ENCODE results near the gene AKT3.

Gene AKT3

DNA sequence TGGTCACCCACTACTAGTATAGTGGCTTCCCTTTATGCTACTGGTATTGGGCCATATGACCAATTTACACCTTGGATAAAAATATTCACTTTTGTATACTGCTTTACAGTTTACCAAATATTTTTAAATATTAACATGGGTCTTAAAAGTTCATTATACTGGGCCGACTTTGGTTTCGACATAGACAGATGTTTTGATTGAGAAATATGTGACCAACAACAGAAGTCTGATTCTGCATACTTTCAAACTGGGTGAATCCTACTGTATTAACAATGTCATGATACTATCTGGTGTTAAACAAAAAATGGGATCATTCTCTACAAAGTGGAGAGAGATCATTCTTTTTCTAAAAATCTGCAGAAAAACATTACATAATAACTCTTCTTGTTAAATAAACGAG is 134.8 kb downstream of the AKT3 start:
- Histone ChIP-seq H3K4me3 (ENCODE audit: low read length) (no peak overlapping the region), H3K4me1 (ENCODE audit: control insufficient read depth, low read length) (no peaks in the 10 kb centered on the region), H3K4me2 (ENCODE audit: low read length) (no peak overlapping the region), H3K36me3 (ENCODE audit: control insufficient read depth, low read length) (no peaks in the 10 kb centered on the region), H4K20me1 (ENCODE audit: control insufficient read depth, insufficient read depth, low read depth, low read length) (no peaks in the 10 kb centered on the region), H3K9me2 (replicated peaks; ENCODE audit: control insufficient read depth, low read length) (no peaks in the 10 kb centered on the region), H3F3A (ENCODE audit: control insufficient read depth, insufficient read depth) (no peaks in the 10 kb centered on the region), H3K79me2 (ENCODE audit: control insufficient read depth, low read length) (no peaks in the 10 kb centered on the region), H3K27me3 (ENCODE audit: control insufficient read depth, low read length) (peaks cover 3% of the 10 kb centered on the region; the same call in 1 of the 2 replicates), H3K27ac (ENCODE audit: low read depth, low read length) (no peak overlapping the region), H3K9me3 (ENCODE audit: control insufficient read depth, insufficient read depth, low read length) (no peaks in the 10 kb centered on the region)
- TF ChIP-seq, protein P1, sequence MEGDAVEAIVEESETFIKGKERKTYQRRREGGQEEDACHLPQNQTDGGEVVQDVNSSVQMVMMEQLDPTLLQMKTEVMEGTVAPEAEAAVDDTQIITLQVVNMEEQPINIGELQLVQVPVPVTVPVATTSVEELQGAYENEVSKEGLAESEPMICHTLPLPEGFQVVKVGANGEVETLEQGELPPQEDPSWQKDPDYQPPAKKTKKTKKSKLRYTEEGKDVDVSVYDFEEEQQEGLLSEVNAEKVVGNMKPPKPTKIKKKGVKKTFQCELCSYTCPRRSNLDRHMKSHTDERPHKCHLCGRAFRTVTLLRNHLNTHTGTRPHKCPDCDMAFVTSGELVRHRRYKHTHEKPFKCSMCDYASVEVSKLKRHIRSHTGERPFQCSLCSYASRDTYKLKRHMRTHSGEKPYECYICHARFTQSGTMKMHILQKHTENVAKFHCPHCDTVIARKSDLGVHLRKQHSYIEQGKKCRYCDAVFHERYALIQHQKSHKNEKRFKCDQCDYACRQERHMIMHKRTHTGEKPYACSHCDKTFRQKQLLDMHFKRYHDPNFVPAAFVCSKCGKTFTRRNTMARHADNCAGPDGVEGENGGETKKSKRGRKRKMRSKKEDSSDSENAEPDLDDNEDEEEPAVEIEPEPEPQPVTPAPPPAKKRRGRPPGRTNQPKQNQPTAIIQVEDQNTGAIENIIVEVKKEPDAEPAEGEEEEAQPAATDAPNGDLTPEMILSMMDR (IDR thresholded peaks at IDR 0.05; ENCODE audit: low read depth, low read length, poor library complexity, severe bottlenecking) = no peak
- no peak for TF ChIP-seq EZH2phosphoT487 (IDR thresholded peaks at IDR 0.05; ENCODE audit: borderline replicate concordance, low read length)

DNA sequence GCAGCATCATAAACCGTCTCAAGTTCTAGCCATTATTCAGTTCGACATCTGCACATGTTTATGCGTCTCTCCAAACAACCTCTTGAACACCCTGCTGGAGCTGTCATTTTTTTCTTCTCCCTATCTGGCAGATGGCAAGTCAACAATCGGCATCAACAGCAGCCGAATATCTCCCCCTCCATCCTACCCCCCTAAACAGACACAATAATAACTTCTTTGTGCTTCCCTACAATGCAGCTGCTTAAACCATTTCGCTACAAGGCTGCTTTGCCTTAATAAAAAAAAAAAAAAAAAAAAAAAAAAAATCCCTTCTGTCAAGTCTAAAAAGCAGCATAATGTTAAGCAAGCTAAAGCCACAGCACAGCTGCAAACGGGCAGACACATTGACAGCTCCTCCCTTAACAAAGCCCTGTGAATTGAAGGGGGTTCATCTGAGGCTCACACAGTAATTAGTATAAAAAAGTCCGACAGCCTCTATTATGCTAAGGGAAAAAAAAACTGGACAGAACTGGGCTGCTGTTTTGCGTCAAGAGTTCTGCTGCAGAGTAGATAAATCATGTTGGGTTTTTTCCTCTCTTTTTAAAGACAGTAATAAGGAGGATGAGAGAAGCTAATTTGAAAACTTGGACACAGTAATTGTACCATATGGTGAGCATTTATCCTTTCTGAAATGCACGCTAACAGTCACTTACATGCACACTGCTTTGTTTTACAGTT is 136.4 kb downstream of the AKT3 start:
- no peak for TF ChIP-seq EZH2phosphoT487 (IDR thresholded peaks at IDR 0.05; ENCODE audit: borderline replicate concordance, low read length)
- TF ChIP-seq, protein P1 (IDR thresholded peaks at IDR 0.05; ENCODE audit: low read depth, low read length, poor library complexity, severe bottlenecking) = no peak
- Histone ChIP-seq H3K36me3 (ENCODE audit: control insufficient read depth, low read length) (no peaks in the 10 kb centered on the region), H3K4me2 (ENCODE audit: low read length) (no peak overlapping the region), H3K9me3 (ENCODE audit: control insufficient read depth, insufficient read depth, low read length) (no peaks in the 10 kb centered on the region), H3K27ac (ENCODE audit: low read depth, low read length) (no peak overlapping the region), H4K20me1 (ENCODE audit: control insufficient read depth, insufficient read depth, low read depth, low read length) (no peaks in the 10 kb centered on the region), H3F3A (ENCODE audit: control insufficient read depth, insufficient read depth) (no peaks in the 10 kb centered on the region), H3K27me3 (ENCODE audit: control insufficient read depth, low read length) (no peaks in the 10 kb centered on the region), H3K4me1 (ENCODE audit: control insufficient read depth, low read length) (no peaks in the 10 kb centered on the region), H3K4me3 (ENCODE audit: low read length) (no peak overlapping the region), H3K9me2 (replicated peaks; ENCODE audit: control insufficient read depth, low read length) (no peaks in the 10 kb centered on the region), H3K79me2 (ENCODE audit: control insufficient read depth, low read length) (no peaks in the 10 kb centered on the region)

DNA sequence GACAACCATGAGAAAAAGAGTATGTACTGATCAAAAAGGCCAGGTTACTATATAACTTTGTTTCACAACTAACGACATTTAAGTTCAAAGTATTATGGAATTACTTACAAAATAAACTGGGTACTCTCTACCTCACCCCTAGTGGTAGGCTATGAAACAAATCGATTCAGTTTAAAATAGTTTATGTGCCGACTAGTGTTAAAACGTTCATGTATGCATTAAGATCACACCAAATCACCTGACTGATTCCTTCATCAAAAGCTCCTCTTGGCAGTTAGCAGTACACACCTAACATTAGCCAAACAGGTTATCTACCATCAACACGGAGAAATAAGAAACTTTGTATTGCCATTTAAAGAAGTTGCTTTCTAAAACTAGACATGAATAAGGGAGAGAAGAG is 137.1 kb downstream of the AKT3 start:
- H4K20me1 ChIP-seq (ENCODE audit: control insufficient read depth, insufficient read depth, low read depth, low read length) = no peaks in the 10 kb centered on the region
- no peaks in the 10 kb centered on the region for H3K36me3 ChIP-seq (ENCODE audit: control insufficient read depth, low read length)
- H3K4me1 ChIP-seq (ENCODE audit: control insufficient read depth, low read length) = no peaks in the 10 kb centered on the region
- no peak overlapping the region for H3K27ac ChIP-seq (ENCODE audit: low read depth, low read length)
- no peaks in the 10 kb centered on the region for H3F3A ChIP-seq (ENCODE audit: control insufficient read depth, insufficient read depth)
- H3K4me2 ChIP-seq (ENCODE audit: low read length) = no peak overlapping the region
- no peaks in the 10 kb centered on the region for H3K9me2 ChIP-seq (replicated peaks; ENCODE audit: control insufficient read depth, low read length)
- TF ChIP-seq EZH2phosphoT487 (IDR thresholded peaks at IDR 0.05; ENCODE audit: borderline replicate concordance, low read length) = no peak
- TF ChIP-seq, protein P1 (IDR thresholded peaks at IDR 0.05; ENCODE audit: low read depth, low read length, poor library complexity, severe bottlenecking) = no peak
- H3K79me2 ChIP-seq (ENCODE audit: control insufficient read depth, low read length) = no peaks in the 10 kb centered on the region
- no peak overlapping the region for H3K4me3 ChIP-seq (ENCODE audit: low read length)
- no peaks in the 10 kb centered on the region for H3K27me3 ChIP-seq (ENCODE audit: control insufficient read depth, low read length)
- H3K9me3 ChIP-seq (ENCODE audit: control insufficient read depth, insufficient read depth, low read length) = no peaks in the 10 kb centered on the region
